DMS153 (cell line): ENCODE results near the gene TNS1.
A peak's percentile ranks its signal among the peaks of the same experiment; 100 is the strongest.

Experiments used
- DNase-seq: peaks from one replicate; lab custom pipeline; 2025; lab: John Stamatoyannopoulos, UW

TNS1 gene

DNA sequence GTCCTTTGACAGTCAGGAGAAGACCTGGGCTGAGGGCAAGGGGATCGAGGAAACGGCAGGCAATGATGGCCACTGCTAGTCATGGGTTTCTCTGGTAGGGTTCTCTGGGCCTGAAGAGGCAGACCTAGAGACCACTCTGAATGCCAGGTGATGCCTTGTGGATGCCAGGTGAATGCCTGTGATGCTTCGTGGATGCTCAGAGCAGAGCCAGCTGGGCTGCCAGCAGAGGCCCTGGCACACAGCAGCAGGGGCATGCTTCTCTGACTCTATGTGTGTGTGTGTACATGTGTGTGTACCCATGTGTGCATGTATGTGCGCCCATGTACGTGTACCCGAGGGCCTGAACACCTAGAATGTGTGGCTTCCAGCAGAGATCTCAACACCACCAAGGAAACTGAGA lies 172.0 kb downstream of the TNS1 start:
- no peak for DNase-seq

DNA sequence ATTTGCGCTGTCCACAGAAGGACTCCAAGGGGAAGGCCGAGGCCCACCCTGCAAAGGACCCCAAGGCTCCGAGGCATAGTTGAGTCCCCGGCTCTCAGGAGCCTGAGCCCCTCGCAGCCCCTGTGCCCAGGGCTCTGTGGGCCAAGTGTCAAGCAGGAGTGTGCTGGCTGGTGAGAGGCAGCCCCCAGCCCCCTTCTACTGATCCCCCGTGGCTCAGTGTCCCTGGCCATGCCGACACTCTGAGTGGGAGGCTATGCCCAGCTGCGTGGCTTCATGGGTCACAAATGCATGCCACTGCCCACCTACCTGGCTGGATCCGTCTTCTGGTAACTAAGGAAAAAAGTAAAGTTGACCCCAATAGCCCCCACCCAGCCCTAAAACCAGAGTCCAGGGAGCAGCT lies 172.7 kb downstream of the TNS1 start:
- DNase-seq: no peak

DNA sequence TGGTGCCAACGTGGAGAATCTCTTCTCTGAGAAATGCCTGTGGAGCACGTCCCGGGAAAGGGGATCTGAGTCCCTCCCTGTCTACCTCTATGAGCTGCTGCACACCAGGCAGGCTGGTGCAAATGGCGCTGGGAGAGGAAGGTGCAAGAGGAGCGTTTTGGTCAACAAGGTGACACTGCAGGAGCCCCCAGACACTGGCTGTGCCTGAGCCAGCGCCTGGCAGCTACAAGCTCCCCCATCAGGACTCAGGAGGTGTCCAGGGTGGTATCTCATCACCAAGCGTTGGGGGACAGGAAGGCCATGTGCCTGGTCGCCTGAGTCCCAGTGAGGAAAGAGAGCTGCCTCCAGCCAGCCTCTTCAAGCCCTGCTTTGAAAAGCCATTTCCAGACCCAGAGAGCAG lies 173.4 kb downstream of the TNS1 start:
- no peak for DNase-seq

DNA sequence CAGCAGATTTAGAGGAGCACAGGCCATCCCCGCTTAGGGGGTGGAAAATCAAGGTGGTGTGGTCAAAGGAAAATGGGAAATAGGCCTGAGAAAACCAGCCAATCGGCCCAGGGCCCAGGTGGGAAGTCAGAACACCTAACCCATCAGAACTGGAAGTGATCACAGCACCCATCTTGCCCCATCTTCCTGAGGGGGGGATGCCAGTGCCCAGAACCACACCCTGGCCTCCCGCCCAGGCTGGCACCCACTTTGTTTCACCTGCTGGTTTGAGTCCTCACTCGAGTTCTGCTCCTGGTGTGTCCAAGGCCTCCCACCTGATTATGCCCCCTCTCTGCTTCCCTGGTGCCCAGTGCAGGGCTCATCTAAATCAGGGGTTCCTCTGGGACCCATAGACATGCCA lies 174.5 kb downstream of the TNS1 start:
- no peak for DNase-seq

DNA sequence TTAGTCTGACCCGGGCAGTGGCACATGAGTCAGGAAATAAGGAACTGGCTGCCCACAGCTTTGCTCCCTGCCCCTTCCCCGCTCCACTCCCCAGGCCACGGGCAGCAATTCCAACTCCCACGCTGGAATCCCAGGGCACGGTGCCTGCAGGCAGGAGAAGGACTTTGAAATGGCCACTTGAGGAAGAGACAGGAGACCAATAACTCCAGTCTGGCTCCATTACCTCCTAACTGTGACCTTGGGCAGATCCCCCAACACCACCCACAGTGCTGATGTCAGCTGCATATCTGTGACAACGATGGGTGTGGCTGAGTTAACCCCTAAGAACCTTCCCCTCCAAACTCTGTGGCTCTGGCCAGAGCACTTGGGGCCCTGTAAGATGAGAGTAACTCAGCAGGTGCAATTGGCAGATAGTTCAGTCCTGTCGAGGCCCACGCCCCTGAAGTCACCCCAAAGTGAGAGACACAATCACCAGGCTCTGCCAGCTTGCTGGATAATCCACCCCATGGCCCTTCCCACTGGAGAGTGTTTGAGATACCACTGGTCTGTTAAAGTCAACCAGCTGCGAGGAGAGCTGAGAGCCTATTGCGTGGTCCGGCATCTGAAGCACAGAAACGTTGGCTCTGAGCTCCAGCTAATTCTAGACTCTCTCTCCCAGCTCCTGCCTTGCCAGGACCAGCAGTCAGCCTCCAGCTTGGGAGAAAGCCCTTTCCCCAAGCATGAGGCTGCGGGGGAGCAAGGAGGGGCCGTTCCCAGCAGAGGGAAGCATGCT lies 175.2 kb downstream of the TNS1 start:
- DNase-seq: no peak

DNA sequence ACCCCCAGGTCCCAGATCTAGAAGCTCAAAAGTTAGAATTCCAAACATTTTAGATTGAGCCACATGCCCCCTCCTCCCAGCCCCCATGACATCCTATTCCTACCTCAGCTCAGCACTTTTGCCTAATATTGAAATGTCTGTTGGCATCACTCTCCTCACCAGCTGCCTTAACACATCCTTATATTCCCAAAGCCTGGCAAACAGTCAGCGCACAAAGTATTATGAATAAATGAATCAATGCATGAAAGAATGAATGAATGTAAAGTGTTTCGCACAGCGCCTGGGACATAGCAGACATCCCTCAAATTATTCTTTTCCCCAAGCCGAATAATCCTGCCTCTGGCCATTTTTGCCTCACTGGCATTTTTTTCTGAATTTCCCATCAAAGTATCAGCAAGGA lies 175.8 kb downstream of the TNS1 start:
- DNase-seq: no peak

DNA sequence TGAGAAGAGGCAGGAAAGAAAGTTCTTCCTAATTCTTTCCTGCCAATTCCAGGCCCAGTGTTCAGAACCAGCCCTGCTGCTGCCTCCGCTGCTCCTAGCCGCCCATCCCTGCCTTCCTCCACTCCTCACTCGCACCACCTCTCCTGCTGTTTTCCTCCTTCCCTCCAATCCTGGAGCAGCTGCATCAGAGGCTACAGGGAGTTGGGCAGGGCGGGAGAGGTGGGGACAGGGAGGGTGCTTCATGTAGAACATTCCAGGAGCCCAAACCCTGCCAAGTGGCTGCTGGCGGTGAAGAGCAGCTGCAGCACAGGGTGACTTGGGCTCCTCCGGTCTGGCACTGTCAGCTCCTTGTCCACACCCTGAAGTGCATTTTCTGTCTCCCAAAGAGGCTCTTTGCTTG lies 176.3 kb downstream of the TNS1 start:
- no peak for DNase-seq

DNA sequence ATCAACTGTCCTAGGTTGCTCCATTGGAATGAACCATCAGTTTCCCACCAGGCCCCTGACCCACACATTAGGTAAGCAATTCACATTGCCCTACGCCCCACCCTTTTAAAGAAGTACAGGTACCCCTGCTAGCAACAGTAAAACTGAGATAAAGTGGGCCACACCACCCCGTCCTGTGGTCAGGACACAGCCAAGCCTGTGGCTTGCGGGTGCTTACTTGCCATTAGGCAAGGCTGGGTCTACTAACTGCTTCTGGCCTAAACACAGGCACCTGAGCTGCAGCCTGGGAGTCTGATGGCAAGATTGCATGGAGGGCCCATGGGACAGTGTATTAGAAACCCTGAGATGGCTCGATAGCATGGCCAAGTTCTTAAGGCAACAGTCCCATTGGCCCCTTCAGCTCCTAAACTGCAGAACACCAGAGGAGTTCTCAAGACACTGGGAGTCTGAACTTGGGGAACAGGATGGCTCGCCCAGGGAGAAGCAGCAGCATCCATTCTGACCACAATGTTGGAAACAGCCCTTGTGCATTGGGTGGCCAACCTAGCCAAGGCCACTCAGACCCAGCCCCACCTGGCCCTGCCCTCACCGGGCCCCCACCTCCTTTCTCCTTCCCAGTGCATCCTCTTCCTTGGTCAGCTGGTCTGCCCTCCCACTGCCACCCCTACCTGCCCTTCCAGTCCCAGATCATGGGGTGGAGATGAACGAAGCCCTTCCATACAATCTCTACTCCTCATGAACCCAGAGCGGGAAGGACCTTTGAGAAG lies 177.1 kb downstream of the TNS1 start:
- DNase-seq: no peak

DNA sequence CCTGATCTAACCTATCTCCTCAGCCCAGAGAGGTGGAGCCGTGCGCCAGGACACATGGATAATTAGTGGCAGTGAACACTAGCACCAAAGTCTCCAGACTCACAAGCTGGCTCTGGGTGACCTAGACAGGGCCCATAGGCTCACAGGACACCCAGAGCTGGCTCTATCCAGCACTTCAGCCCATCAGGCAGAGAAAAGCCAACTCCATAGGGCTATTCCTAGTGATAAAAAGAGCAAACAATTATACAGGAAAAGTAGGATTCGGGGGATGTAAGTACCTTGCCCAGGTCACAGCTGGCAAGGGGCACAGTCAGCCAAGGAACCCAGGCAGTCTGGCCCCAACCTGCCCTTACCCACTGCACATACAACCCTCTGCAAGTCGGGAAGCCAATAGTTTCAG lies 178.6 kb downstream of the TNS1 start:
- no peak for DNase-seq

DNA sequence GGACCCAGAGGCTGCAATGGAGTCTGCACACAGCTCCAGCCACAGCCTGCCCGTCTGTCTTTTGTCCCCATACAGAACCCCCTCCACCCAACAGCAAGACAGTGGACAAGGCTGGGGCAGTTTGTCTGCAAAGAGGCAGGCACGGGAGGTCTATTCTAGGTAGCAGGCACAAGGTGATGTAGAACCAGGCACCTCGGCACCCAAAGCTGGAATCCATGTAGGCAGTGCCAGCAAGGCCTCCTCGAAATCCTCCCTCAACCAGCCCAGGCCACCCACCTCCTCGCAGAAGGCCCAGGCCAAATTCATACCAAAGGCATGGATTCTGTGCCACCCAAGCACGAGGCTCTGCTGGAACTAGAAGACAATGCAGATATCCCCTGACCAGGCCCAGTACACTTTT lies 179.2 kb downstream of the TNS1 start:
- DNase-seq: no peak

DNA sequence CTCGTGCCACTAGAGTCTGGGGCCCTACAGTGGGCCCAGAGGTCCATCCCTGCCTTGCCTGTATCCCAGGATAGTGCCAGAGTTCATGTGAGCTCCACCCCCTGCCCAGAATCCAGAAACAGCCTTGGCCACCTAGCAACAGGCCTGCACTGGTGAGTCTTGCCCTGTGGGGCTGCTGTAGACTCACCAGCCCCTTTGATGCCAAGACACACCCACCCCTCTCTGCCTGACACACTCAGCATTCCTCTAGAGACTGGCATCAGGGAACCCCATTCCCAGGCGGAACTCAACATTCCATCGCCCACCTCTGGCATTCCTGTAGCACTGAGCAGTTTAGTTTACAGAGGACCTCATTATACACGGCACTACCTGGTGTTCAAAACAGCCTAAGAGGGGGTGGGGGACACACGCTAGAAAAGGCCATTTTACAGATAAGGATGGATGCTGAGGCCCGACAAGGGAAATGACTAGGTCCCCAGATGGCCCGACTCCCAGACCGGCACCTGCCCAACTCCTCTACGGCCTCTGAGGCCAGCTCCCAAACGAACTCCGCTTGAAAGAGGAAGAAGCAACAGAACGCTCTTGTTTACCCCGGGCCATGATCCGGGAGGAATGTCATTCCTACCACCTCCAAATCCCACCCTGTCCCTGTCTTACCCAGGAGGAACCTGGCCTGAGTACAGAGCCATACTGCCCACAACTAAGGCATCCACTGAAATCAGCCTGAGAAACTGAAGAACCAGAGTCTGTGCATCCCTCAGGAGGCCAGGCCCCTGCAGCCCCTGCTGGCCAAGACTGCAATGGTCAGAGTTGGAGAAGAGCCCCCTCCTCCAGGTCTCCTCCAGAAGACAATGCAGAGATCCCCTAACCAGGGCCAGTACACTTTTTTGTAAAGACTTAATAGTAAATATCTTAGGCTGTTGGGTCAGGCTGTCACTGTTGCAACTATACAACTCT lies 180.2 kb downstream of the TNS1 start:
- DNase-seq: no peak

DNA sequence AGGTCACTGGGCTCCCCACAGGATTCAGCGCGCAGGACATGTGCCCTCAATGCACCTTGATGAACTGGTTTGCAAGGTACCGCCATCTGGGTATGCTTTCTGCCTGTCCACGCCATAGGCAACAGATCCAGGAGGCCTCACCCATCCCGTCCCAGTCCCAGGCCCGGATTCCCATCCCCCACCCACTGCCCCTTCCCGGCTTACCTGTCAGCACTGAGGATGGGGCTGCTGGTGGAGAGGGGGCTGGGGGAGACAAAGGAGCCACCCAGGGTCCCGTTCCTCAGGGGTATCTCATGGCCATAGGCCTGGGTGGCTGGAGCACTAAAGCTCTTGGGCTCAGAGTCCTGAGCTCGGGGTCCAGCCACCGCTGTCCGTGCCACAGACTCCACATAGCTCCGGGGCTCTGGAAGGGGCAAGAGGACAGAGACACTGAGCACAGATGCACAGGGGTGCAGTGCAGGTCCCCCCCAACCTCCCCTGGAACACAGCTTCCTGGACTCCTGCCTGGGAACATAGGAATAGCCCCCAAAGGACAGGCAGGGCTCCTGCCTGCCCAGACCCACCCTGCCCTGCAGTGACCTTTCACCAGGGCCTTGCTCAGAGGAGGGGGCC lies 181.2 kb downstream of the TNS1 start:
- DNase-seq: no peak

DNA sequence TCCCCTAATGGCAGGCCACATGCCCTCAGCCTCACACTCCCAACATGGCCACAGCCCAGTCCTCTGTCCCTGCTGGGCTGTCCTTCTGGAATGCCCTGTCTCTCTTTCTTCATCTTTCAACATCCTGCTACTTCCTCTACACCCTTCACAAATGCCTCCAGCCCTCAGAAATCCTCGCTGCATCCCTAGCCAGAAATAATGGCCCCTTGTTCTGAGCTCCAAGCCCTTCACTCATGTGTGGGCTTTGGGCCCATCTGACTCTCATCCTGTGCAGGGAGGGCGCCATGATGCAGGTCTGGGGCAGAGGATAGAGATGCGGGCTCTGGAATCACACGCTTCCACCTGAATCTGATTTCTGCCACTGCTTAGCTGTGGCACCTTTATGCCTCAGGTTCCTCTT lies 181.9 kb downstream of the TNS1 start:
- no peak for DNase-seq

DNA sequence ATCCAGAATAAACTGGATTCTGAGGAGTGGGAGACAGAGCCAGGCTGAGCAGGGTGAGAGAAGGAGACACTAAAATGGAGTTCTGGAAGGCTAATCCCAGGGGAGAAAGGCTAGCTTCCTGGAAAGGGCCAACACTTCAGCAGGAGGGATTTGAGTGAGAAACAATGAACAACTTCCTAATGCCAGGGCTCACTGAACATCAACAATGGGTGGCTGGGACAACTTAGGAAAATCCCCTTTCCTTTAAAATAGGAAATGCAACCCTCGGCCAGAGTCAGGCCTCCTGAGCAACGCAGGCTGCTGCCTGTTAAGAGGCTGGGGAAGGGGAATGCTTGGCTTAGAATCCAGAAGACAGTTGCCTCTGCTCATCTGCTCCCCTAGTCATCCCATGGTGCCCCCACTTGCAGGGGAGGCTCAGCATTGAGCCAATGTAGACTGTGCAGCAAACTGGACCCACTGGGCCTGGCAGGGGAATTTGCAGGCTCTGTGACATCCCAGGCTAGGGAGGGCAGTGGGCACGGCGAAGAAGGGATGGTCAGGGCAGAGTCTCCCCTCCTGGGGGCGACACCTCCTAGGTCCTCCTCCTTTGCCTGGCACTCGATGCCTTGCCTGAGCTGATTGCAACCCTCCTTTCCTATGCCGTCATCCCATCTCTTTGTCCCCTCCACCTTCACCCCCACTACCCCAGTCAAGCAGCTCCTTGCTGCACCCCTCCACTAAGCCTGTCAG lies 182.5 kb downstream of the TNS1 start:
- peak; percentile 8 for DNase-seq

DNA sequence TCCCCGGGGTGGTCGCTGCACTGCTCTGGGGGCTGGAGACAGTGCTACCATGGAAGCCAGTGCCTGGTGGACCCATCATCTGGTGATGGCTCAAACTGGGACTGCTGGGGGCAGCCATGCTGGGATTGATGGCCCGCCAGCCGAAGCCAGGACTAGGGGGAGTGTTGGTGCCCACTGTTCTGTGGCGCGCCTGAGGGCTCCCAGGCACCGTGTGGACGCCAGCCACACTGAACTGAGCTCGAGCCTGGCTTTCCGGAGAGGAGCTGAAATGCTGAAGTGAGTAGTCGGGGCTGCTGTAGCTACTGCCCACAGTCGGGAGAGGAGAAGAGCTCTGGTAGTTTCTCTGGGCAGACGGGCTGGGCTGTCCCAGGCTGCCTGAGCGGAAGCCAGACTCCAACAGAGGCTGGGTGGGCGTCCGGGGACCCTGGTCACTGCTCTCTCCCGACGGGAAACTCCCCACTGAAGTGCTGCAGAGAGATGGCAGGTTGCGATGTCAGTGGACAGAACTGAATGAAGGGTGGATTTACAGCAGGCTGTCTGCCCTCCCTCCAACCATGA lies 184.4 kb downstream of the TNS1 start:
- DNase-seq: no peak

DNA sequence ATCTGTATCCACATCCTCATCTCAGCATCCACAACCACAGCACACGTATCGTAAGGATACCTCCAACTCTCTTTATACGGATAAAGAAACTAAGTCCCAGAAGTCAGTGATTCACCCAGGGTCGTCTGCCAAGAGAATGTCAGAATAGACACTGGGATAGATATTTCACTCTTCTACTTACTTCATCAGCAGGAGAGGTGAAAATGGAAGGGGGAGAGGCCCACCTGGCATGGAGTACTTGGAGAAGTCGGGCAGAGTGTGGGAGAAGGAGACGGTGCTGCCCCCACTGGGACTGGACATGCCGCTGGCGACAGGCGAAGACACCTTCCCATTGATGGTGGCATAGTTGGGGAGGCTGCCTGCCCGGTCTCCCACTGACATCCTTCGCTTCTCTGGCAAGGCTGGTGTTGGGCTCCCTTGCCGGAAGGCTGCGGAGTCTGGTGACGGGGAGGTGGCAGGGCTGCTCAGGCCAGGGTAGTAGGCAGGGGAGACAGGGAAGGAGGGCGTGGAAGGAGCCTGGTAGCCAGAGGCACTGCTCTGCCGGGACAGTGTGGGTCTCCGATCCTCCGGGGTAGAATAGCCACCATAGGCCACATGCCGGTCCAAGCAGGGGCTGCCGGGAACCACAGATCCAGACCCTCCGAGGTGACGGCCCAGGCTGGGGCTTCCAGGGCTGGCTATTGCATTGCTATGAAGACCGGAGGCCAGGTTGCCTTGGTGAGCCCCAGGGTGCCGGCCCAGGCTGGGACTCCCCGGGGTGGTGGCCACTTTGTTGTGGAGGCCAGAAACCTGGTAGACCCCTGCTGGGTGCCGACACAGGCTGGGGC lies 185.1 kb downstream of the TNS1 start:
- DNase-seq: no peak

DNA sequence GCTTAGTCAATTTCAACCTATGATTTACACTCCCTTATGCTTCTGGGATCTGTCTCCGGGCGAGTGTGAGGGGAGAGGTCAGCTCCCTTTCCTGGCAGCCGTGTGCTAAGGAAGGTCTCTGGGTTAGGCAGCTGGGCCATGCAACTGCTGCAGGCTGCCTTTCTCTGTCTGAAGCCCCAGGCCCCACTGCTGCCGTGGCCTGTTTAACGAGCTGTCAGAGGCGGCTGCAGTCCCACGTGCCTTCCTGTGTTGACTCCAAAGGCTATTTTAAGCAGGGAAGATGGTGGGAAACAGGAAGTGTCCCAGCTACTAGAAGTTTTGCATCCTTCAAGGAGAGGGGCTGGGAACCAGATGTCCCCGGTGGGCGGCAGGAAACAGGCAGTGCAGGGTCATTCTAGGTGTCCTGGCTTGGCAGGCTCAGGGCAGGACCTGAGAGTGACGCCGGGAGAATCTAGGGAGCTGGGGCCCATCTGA lies 186.4 kb downstream of the TNS1 start:
- no peak for DNase-seq

DNA sequence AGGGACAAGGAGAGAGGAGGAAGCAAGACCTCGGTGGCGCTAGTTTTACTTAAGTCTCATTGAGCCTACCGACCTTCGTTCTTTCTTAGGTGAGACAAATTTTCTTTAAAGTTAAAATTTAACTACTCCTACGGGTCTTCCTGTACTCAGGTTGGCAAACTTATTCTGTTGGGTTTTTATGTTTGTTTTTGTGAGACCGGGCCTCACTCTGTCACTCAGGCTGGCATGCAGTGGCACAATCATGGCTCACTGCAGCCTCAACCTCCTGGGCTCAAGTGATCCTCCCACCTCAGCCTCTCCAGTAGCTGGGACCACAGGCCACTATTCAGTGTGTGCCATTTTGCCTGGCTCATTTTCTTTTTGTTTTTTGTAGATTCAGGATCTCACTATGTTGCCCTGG lies 189.0 kb downstream of the TNS1 start:
- no peak for DNase-seq

DNA sequence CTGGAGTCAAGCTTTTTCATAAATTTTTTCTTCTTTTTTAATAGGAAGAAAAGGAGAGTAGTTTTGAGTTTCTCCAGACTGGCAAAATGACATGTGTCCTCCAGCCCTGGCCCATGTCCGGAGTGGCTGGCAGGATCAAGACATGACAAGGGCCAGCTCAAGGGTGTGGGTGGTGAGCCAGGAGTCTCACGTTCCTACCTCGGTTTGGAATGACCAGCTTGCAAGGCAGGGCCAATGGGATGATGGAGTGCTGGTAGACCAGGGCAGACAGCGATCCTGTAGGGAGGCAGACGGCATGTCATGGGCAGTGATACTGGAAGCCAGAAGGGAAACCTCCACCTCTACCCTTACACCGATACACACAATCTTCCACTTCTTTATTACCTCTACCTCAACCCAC lies 190.6 kb downstream of the TNS1 start:
- no peak for DNase-seq

DNA sequence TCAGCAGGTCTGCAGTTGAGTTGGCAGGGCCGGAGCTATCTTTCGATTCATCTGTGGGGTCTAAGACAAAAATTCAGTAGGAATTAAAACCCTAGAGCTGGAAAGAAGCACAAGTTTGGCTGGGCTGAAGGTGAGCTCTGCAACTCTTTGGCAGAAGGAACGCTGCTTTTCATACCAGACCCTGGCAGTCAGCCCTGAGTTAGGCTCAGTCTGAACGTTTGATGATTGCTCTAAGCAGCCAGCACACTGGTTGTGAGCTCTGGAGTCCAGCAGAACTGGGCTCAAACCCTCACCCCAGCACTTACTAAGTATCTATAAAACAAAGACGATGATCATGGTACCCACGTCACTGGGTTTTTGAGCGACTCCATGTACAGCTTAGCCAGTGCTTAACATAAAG lies 192.5 kb downstream of the TNS1 start:
- DNase-seq: no peak
